ENCODE data around the gene RIMKLA. TPM values are rescaled to one million over a fixed set of nuclear protein-coding genes. Genes with fewer than 3 reads are reported as not detected.

RIMKLA gene
- polyA plus RNA-seq, 3 donors: not detected

DNA sequence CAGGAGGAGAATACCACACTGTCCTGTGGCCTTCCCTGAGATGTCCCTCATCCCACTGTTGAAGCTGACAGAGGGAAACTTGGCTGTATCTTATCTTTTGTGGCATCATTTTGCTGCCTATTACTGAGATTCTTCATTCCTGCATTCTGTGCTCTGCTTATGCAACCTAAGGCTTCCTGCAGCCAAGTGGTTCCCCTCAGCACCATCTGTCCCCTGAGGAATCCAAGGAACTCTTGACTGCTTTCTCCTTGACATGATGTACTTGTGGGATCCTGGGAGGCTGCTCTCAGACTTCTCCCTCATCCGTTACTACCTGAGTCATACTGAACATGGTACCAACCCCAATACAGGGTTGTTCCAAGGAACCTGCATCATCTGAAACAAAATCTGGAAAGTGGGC lies 21.1 kb upstream of the RIMKLA start:
- Histone ChIP-seq H3K27ac (ENCODE audit: low read depth in 1 of 2, low read length in 2 of 2) (no peak overlapping the region), H3K36me3 (replicated peaks in 1 of 2; ENCODE audit: control insufficient read depth in 1 of 2, insufficient read depth in 2 of 2, low read length in 2 of 2) (no peaks in the 10 kb centered on the region), H3K9ac (ENCODE audit: insufficient read depth, low read length, poor library complexity, severe bottlenecking) (no peak overlapping the region), H3K4me1 (ENCODE audit: control insufficient read depth in 1 of 2, insufficient read depth in 2 of 2, low read length in 2 of 2) (no peaks in the 10 kb centered on the region), H3K4me3 (replicated peaks in 1 of 3; ENCODE audit: low read depth in 2 of 3, low read length in 3 of 3) (no peak overlapping the region), H3K79me2 (ENCODE audit: insufficient read depth, low read length) (no peaks in the 10 kb centered on the region), H3K9me3 (replicated peaks in 1 of 2; ENCODE audit: control insufficient read depth in 1 of 2, insufficient read depth in 1 of 2, low read length in 2 of 2) (no peaks in the 10 kb centered on the region), H3K27me3 (ENCODE audit: control insufficient read depth in 2 of 2, insufficient read depth in 2 of 2, low read length in 2 of 2) (no peaks in the 10 kb centered on the region), H2AFZ (ENCODE audit: insufficient read depth, low read depth, low read length, poor library complexity, severe bottlenecking) (no peak overlapping the region), H3K4me2 (replicated peaks; ENCODE audit: extremely low read depth, low read length, poor library complexity, severe bottlenecking) (no peak overlapping the region), H4K20me1 (ENCODE audit: insufficient read depth, low read length) (no peaks in the 10 kb centered on the region)
- H3K36me3 Mint-ChIP-seq: no peaks in the 10 kb centered on the region
- H3K9me3 Mint-ChIP-seq: peaks cover 0 to 5% (median under 1%) of the 10 kb centered on the region in 7 donors
- H3K27ac Mint-ChIP-seq: no peak overlapping the region
- no peak for TF ChIP-seq CTCF (IDR thresholded peaks at IDR 0.05)
- intact Hi-C loops (cut with micrococcal nuclease): no loop called here
- H3K4me1 Mint-ChIP-seq: no peaks in the 10 kb centered on the region
- WGBS (ENCODE audit: insufficient coverage): no CpG with 5 or more reads among the region's 1 CpG
- peak overlapping the region in 1 of 2 donors; percentile 17 for H3K4me3 Mint-ChIP-seq
- DNase-seq: no peak
- peaks cover 5 to 10% (median 9%) of the 10 kb centered on the region in 3 donors for H3K27me3 Mint-ChIP-seq (ENCODE audit: low read depth in 3 of 3)

DNA sequence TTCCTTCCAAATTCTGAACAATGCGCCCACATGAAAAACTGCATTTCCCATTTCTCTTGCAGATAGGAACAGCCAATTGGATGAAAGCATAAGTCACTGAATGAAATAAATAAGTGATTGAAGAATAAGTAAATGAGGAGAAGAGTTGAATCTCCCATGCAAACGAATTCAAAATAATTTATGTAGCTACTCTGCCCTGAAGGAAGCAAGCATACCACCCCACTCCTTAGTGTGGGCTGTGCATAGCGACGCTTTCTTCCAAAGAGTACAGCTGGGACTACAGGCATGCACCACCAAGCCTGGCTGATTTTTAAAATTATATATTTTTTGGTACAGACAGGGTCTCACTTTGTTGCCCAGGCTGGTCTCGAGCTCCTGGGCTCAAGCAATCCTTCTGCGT lies 16.5 kb upstream of the RIMKLA start:
- Histone ChIP-seq H3K4me1 (ENCODE audit: control insufficient read depth in 1 of 2, insufficient read depth in 2 of 2, low read length in 2 of 2) (no peaks in the 10 kb centered on the region), H3K27me3 (ENCODE audit: control insufficient read depth in 2 of 2, insufficient read depth in 2 of 2, low read length in 2 of 2) (peaks cover 0 to 3% of the 10 kb centered on the region in 2 donors), H2AFZ (ENCODE audit: insufficient read depth, low read depth, low read length, poor library complexity, severe bottlenecking) (no peak overlapping the region), H4K20me1 (ENCODE audit: insufficient read depth, low read length) (no peaks in the 10 kb centered on the region), H3K4me2 (replicated peaks; ENCODE audit: extremely low read depth, low read length, poor library complexity, severe bottlenecking) (no peak overlapping the region), H3K4me3 (replicated peaks in 1 of 3; ENCODE audit: low read depth in 2 of 3, low read length in 3 of 3) (no peak overlapping the region), H3K9me3 (replicated peaks in 1 of 2; ENCODE audit: control insufficient read depth in 1 of 2, insufficient read depth in 1 of 2, low read length in 2 of 2) (no peaks in the 10 kb centered on the region), H3K36me3 (replicated peaks in 1 of 2; ENCODE audit: control insufficient read depth in 1 of 2, insufficient read depth in 2 of 2, low read length in 2 of 2) (no peaks in the 10 kb centered on the region), H3K79me2 (ENCODE audit: insufficient read depth, low read length) (no peaks in the 10 kb centered on the region), H3K9ac (ENCODE audit: insufficient read depth, low read length, poor library complexity, severe bottlenecking) (no peak overlapping the region), H3K27ac (ENCODE audit: low read depth in 1 of 2, low read length in 2 of 2) (no peak overlapping the region)
- Mint-ChIP-seq H3K27me3 (ENCODE audit: low read depth in 3 of 3) (peaks cover 2 to 5% (median 3%) of the 10 kb centered on the region in 3 donors), H3K27ac (no peak overlapping the region), H3K36me3 (no peaks in the 10 kb centered on the region), H3K4me1 (no peaks in the 10 kb centered on the region), H3K4me3 (no peak overlapping the region), H3K9me3 (peaks cover 0 to 4% (median 0%) of the 10 kb centered on the region in 7 donors)
- DNase-seq: no peak
- intact Hi-C loops (cut with micrococcal nuclease): no loop called here
- WGBS (ENCODE audit: insufficient coverage): 95% methylated on average over 2 of the region's 6 CpGs
- no peak for TF ChIP-seq CTCF (IDR thresholded peaks at IDR 0.05)
